ENCODE results near the gene CAST.

DNA sequence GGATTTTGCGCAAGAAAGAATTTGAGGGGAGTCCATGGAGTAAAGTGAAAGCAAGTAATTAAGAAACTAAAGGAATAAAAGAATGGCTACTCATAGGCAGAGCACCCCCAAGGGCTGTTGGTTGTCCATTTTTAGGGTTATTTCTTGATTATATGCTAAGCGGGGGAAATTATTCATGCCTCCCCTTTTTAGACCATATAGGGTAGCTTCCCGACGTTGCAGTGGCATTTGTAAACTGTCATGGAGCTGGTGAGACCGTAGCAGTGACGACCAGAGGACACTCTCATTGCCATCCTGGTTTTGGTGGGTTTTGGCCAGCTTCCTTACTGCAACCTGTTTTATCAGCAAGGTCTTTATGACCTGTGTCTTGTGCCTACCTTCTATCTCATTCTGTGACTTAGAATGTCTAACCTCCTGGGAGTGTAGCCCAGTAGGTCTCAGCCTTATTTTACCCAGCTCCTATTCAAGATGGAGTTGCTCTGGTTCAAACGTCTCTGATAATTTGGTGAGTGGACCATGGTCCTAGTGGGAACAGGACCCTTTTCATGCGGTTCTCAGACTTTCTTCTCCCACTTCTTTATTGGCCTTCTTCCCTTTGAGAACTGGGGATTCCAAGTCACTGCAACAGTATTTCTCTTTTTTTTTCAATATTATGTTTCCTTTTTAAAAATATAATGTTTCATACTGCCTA lies 146.8 kb downstream of the CAST start:
- TF ChIP-seq GATA2 (IDR thresholded peaks at IDR 0.05; ENCODE audit: low read depth, low read length) (no peak), GATA3 (IDR thresholded peaks at IDR 0.05; ENCODE audit: low read depth, low read length) (no peak)

Data from SH-SY5Y (cell line).